AG08395 (cell line): Measurements from ENCODE around the gene UBAP1L.
"Not testable (repeated sequence)": the region's sequence is repeated elsewhere in the genome, so short reads cannot be mapped to it uniquely, and the experiment has no call there.

ENCODE experiments used
- DNase-seq: peaks from one replicate; pipeline ENCODE4 v3.0.0; 2012; ENCODE audit warnings: mixed read lengths, low spot score

UBAP1L gene

DNA sequence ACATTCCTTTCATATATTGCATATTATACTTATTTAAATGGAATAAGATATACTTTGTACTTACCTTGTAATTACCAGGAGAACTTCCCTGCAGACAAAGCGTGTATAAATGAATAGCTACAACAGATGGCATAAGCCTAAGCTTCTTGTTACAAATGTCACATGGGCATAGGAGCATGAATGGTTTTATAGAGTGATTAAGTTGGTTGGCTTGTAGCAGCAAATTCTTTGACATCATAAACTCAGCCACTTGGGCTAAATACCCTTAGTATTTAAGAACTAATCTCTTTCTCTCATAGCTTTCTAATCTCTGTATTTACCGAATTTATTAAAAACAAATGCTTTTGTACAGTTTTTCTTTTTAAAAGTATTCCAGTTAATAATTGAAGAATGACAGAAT is at the start of gene UBAP1L:
Gene UBAP1L, minus strand, starts transcription at position 115 of the 400 bp plus-strand sequence. CDS start 8,985 bp downstream, outside the sequence.
- DNase-seq, result no peak

DNA sequence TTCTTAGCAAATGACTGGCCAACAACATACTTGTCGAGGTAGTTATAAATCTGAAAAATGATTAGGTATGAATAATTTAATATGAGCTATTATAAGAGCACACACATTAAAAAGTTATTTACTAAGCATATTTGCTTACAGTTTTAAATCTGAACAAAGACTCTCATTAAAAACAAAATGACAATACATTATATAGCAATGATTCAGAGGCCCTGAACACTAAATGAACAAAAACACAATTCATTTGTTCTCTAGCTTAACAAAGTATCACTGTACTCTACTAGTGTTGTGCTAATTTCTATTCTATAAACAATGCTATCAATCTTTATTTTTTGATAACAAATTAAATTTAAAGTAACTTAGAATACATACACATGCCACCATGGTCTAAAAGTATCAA is 49.1 kb upstream of the UBAP1L start:
- DNase-seq, result no peak

DNA sequence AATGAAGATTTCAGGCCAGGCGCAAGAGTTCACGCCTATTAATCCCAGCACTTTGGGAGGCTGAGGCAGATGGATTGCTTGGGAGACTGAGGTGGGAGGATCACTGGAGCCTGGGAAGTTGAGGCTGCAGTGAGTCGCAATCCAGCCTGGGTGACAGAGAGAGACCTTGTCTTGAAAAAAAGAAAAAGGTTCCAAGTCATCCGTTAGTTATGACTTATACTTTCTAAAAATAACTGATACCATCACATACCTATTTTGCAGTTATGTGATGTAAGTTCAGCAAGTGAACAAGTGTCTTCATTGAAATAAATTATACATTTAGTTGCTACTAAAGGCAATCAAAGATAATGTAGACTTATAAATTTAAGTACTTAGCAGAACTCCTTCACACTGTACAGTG is 48.0 kb upstream of the UBAP1L start:
- no peak for DNase-seq

DNA sequence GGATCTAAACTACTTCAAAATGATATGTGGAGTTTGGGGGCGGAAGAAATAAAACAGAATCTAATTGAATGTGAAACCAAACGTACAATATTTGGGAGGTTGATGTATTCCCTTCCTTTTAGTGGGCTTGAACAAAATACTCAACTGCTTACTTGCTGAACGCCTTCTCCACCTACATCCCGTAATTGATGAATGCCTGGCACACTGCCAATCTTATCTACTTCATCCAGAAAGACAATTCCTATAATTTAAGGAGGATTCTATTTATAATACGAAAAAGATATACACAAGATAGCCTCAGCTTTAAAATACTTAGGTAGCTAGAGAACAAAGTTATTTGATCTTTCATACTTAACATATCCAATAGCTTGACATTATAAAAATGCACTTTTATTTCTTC is 41.7 kb upstream of the UBAP1L start:
- DNase-seq, result no peak

DNA sequence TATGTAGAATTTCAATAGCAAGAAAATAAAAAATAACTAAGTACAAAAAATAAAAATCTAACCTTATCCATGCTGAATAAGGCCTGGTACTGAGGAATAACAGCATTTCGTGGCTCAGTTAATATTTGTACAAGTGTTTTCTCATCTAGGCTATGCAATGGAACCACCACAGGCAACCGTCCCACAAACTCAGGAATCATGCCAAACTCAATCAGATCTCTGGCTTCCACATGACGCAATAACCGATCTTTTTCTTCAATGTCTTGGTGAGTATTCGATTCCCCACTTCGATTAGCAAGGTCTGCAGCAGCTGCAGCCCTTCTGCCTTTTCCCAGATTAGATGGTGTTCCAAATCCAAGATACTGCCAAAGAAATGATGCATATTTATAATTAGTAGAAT is 39.7 kb upstream of the UBAP1L start:
- DNase-seq, result no peak

DNA sequence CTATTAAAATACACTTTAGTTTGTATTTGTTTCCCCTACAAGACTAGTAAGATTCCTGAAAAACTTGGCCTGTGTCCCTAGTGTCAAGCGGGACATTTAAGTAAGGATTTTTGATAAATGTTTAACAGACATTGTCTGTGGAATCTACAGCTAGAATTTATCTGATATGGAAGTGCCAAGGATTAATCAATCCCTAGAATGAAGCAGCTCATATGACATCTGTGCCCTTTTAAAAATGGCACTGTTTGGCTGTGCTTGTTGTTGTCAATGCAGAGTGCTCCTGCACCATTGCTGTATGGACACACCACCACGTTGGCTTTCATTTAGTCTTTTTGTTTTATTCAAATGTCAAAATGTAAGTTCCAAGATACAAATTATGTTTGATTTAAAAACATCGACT is 32.9 kb upstream of the UBAP1L start:
- DNase-seq, result no peak

DNA sequence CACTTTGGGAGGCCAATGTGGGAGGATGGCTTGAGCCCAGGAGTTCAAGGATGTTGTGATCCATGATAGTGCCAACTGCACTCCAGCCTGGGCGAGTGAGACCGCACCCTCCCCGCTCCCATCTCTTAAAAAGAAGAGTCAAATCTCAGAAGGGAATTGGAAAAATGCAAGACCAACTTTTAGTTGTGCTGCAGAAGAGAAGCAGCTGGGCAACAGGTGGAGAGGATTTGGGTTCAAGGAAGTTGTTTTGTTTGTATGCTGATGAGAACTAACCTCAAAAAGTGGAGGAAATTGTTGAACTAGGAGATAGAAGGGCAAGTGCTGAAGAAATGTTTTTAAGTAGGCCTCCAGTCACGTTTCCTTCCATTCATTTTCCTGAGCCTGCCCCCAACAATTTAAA is 31.4 kb upstream of the UBAP1L start:
- DNase-seq, result no peak

DNA sequence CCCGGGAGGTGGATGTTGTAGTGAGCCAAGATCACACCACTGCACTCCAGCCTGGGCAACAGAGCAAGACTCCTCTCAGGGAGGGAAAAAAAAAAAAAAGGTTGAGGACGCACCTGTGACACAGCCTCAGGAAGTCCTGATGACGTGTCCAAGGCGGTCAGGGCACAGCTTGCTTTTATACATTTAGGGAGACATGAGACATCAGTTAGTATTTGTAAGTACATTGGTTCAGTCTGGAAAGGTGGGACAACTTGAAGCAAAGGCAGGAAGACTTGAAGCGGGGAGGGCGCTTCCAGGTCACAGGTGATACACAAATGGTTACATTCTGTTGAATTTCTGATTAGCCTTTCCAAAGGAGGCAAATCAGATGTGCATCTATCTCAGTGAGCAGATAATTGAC is 23.6 kb upstream of the UBAP1L start:
- DNase-seq, result not testable (repeated sequence)

DNA sequence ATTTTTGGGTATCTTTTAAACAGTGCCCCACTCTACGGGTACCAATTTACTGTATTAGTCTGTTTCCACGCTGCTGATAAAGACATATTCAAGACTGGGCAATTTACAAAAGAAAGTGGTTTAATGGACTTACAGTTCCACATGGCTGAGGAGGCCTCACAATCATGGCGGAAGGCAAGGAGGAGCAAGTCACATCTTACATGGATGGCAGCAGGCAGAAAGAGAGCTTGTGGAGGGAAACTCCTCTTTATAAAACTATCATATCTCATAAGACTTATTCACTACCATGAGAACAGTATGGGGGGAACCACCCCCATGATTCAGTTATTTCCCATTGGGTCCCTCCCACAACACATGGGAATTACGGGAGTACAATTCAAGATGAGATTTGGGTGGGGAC is 22.9 kb upstream of the UBAP1L start:
- DNase-seq, result not testable (repeated sequence)

DNA sequence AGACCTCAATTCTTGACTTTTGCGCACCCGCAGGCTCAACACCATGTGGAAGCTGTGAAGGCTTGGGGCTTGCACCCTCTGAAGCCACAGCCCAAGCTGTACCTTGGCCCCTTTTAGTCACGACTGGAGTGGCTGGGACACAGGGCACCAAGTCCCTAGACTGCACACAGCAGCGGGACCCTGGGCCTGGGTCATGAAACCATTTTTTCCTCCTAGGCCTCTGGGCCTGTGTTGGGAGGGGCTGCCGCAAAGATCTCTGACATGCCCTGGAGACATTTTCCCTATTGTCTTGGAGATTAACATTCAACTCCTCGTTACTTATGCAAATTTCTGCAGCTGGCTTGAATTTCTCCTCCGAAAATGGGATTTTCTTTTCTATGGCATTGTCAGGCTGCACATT is 22.1 kb upstream of the UBAP1L start:
- DNase-seq, result not testable (repeated sequence)

DNA sequence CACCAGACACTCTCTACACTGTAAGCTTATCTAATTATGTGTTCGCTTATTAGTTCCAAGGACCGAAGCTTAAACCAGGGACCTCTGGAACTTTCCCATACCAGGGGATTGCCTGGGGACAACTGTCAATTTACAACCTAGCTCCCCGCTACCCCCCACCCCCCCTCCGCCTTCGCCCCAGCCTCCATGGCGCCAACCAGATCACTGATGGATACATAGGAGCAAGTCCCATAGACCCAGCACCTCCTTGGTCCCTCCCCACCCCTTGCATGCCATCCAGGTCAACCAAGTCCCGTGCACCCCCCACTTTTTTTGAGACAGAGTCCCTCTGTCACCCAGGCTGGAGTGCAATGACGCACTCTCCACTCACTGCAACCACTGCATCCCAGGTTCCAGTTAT is 19.5 kb upstream of the UBAP1L start:
- no peak for DNase-seq

DNA sequence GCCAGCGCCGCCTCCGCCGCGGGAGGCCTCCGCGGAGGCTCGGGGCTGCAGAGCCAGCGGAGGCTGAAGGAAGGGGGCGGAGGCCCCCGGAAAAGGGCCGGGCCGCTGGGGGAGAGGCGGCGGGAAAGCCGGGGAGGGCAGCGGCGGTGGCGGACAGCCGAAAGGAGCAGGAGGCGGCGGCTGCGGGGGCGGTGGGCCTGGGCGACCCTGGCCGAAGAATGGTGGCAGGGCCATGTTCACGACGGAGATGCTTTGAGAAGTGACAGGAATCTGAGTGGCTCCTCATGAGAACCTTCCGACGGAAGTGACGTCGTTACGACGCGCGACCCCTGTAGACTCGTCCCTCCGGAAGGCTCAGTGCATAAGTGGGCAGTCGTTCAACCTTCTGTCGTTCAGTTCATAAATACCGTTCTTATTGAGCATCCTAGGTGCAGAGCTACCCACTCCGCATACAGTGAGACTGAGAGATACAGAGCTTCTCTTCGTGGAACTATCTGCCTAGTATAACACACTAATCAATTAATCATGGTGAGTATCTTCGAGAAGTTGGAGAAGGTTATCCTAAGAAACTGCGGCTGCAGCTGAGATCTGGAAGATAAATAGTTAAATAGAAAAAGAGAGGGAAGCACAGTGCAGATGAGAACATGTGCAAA is 18.7 kb upstream of the UBAP1L start, which contains the start of gene PDCD7:
Gene PDCD7, minus strand, starts transcription at position 261 of the 653 bp plus-strand sequence. Its CDS starts 27 bp downstream, at position 234.
- peak; percentile 93 for DNase-seq

DNA sequence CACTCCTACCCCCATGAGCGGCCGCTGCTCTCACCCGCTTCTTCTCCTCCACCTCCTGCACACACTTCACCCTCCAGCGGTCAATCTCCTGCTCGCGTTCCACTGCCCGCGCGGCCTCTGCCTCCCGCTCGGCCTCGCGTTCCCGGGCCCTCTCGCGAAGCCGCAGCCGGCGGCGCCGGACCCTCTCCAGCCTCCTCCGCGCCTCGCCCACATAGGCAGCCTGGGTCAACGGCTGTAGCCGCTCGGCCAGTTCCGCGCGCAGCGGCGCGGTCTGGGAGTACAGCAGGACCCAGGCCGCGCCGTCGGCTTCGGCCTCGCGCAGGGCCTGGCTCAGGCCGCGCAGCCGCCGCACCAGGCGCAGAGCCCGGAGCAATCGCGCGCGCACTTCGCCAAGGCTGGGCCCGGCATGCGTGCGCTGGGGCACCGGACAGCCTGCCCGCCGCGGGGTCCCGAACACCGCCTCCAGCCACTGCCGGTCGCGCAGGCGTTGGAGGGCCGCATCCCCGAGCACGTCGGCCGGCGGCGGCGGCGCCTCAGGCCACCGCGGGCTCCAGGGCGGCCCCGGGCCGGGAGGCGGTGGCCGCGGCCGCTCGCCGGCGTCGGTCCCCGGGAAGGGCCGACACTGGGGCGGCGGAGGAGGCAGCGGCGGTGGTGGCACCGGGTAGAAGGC is 18.0 kb upstream of the UBAP1L start:
- peak; percentile 63 for DNase-seq

DNA sequence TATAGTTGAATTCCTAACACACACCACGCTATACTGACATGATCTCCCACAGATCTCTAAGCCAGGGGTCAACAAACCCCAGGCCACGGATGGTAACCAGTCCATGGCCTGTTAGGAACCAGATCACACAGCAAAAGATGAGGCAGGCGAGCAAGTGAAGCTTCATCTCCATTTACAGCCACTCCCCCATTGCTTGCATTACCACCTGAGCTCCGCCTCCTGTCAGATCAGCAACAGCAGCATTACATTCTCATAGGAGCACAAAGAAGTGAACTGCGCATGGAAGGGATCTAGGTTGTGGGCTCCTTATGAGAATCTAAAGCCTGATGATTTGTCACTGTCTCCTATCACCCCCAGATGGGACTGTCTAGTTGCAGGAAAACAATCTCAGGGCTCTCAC is 15.9 kb upstream of the UBAP1L start:
- DNase-seq, result no peak

DNA sequence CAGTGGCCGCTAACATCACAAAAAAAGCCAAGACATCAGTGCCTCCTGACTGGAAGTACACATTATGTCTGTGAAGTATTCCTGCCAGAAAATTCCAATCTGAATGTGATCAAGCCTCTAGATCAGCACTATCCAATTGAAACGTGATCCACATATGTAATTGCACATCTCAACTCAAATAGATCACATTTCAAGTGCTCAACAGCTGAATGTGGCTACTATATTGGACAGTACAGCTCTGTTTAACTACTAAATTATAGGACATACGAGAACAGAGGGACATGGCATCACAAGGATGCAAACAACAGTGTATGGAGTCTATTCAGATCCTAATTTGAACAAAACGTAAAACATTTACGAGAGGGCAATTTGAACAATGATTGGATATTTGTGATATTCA is 542 bp upstream of the UBAP1L start:
- DNase-seq, result no peak

DNA sequence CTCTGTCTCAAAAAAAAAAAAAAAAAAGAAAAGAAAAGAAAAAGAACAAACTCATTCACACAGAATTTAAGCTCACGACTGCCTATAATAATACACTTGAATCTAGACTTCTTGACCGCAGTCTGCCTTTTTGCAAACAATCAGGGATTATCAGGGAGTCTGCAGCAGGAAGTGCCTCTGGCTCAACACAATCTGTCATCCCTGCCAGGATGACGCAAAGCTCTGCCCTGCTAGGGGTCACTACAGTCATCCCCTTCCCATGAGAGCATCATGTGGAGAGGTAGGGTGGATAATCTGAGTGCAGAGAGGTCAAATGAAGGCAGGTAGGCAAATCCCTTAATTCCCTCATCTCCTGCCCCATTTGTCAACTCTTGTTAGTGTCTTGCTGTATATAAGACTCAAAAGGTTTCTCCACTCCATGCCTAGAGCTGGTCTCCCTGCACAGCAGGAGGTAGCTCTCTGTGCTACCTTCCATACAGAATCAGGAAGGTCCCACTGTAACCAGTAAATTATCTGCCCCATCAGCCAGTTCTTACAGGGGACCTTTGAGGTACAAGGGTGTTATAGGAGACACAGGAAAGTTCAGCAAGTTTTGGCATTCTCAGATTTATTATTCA is 4.2 kb downstream of the UBAP1L start:
- no peak for DNase-seq

DNA sequence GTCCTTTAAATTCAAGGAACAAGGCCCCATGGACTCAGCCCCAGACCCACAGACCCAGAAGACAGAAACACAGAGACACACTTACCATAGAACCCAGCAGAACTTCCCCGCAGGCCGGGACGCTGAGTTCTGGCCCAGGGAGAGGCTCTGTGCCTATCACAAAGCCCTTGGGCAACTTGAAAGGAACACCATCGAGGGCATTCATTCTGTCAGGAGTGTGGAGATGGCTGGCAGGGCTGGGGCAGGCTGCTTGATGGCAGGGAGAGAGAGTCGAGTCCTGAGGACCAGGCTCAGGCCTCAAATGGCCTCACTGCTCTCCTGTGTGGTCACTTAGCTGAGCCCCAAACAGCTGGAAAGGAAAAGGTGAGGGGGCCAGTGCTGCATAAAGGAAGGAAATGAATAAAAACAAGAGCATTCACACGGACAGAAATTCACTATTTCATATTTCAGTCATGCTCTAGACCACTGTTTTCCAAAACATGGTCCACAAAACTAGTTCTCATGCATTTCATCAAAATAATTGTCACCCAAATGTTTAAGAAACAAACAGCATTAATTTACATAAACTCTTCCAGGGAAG is 8.9 kb downstream of the UBAP1L start:
- no peak for DNase-seq

DNA sequence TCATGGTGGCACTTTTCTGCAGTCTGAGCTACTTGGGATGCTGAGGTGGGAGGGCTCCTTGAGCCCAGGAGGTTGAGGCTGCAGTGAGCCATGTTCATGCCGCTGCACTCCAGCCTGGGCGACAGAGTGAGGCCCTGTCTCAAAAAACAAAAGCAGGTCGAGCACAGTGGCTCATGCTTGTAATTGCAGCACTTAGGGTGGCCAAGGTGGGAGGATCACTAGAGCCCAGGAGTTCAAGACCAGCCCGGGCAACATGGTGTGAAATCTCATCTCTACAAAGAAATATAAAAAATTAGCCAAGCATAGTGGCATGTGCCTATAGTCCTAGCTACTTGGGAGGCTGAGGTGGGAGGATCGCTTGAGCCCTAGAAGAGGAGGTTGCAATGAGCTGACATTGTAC is 10.0 kb downstream of the UBAP1L start:
- no peak for DNase-seq

DNA sequence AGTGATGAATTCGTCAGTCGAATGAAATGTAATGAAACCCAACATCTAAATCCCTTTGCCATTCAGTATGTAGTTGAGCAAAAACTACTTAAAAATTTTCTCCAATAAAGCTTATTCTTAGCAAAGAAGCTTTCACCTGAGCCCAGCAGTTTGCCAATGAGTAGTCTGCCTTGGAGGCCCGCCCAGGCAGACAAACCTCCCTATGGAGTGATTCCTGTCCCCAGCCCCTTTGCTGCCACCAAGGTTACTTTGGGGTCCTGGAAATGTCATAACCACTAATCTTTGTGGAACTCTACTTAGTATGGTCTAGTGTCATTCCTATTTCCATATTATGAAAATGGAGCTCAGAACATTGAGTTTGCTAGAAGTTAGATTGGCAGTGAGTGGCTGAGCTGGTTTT is 12.1 kb downstream of the UBAP1L start:
- DNase-seq, result no peak

DNA sequence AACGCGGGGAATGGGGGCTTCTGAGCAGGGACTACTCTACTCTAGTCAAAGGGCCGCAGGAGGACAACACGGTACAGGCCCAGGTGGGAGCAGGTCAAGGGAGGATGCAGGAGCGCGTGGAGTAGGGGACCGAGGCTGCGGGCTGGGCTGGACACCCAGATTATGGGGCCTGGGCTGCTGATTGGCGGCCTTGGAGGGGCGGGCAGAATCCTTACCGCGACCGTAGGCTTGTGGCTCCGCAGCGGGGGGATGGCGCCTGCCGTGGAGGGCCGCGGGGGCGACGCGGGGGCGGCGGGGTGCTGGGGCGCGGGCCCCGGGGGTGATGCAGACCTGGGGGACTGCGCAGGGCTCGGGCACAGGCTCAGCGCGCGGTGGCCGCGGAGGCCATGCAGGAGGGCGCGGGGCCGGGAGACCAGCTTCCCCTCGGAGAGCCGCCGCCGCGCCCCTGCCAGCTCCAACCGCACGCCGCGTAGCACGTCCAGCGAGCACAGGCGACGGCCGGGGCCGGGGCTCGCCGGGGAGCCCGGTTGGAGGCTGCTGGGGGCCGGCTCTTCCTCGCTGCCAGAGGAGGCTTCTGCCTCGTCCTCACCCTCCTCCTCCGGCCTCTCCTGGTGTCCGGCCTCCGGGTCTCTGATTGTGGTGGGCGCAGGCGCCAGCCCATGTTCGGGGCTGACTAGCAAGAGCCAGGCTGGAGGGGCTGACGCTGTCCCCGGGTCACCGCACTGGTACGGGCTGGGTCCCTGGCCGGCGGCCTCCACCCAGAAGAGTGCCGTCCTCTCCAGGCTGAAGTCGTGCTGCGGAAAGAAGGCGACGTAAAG is 12.9 kb downstream of the UBAP1L start:
- no peak for DNase-seq

DNA sequence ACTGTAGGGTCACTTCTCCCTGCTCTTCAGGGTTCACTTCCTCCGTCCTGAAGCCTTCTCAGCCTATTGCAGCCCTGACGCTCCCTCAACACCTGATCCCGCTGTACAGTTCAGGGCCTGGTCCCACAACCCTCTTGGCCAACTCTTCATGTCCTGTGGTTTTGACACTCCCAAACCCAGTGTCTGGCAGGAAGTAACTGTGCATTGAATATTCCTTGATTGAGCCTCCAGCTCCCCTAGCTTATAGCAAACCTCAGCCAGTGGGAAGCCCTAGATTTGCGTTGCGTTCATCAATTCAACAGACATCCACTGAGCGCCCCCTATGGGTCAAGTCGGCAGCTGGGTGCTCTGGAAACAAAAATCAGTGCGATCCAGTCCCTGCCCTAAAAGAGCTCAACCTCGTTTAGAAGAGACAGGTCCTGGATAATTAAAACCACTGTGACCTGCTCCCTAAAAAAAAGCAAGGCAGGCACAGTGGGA is 13.5 kb downstream of the UBAP1L start:
- DNase-seq, result peak; percentile 67

DNA sequence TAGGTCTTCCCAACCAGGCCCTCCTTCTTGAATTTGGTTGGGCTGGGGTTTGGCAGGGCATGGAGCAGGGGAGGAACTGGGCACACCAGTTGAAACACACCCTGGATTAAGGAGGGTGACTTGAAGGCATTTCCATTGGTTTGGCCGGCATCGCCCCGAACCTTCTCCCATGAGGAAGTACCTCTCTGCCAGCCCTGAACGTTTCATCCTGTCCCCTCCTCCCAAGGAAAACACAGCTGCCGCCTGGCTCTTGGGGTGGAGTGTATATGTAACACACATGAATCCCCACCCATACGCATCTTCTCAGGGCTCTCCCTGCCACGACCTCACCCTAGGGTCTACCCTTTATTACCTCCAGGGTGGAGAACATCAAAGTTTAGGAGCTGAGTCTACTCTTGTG is 14.6 kb downstream of the UBAP1L start:
- DNase-seq, result no peak
